PC-9 (cell line): Measurements from ENCODE around the gene USP4.

Experiments used
- CTCF ChIP-seq: fragments of 200-600 bp; sonication (generic); conservative IDR thresholded peaks from 2 replicates; pipeline ENCODE4 v1.6.1; 2017; ENCODE audit warnings: mixed run types, antibody characterized with exemption, mild to moderate bottlenecking, moderate library complexity
- EZH2 ChIP-seq: fragments of 200-600 bp; sonication (generic); IDR thresholded peaks from 2 replicates; pipeline ENCODE4 v1.8.0; 2017; ENCODE audit warnings: antibody characterized with exemption, low read depth

- TF ChIP-seq EZH2: no peak
- TF ChIP-seq CTCF: no peak
These were observed 73.3 kb downstream of the USP4 start for GRCh38 chr3:49266410-49267095.
